NCI-H345 (cell line): ENCODE data around the gene CAMSAP3.

Source experiments
- DNase-seq: peaks from one replicate; lab custom pipeline; 2025; lab: John Stamatoyannopoulos, UW

CAMSAP3 gene

DNA sequence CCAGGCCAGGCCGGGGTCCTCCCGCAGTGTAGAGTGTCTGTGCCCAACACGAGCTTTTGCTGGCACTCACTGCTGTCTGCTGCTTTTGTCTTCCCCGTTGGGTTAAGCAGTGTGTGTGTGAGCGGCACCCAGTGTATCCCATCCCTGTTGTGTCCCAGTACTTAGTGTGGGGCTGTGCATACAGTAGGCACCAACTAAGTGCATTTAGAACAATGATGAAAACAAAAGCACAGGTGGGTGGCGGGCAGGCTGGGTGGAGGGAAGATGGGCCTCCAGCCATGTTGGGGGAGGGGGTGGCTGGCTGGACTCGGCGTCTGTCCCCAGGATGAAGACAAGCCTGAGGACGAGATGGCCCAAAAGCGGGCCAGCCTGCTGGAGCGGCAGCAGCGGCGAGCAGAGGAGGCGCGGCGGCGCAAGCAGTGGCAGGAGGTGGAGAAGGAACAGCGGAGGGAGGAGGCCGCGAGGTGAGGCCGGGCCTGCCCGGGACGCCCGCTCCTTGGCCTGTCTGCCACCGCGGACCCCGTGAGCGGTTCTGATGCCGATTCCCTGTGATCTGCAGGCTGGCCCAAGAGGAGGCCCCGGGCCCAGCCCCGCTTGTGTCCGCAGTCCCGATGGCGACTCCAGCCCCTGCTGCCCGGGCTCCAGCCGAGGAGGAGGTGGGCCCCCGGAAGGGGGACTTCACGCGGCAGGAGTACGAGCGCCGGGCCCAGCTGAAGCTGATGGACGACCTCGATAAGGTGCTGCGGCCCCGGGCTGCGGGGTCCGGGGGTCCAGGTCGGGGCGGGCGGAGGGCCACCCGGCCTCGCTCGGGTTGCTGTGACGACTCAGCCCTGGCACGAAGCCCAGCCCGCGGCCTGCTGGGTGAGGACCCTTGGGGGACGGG lies 19.4 kb downstream of the CAMSAP3 start:
- DNase-seq = no peak

GRCh38 chr19:7617172-7617571 lies 21.5 kb downstream of the CAMSAP3 start:
- no peak for DNase-seq

- no peak for DNase-seq
Observed at GRCh38 chr19:7617735-7618134, 22.1 kb downstream of the CAMSAP3 start.

GRCh38 chr19:7618348-7618747 lies 22.7 kb downstream of the CAMSAP3 start:
- no peak for DNase-seq

GRCh38 chr19:7618771-7619510 lies 23.3 kb downstream of the CAMSAP3 start:
- no peak for DNase-seq

DNA sequence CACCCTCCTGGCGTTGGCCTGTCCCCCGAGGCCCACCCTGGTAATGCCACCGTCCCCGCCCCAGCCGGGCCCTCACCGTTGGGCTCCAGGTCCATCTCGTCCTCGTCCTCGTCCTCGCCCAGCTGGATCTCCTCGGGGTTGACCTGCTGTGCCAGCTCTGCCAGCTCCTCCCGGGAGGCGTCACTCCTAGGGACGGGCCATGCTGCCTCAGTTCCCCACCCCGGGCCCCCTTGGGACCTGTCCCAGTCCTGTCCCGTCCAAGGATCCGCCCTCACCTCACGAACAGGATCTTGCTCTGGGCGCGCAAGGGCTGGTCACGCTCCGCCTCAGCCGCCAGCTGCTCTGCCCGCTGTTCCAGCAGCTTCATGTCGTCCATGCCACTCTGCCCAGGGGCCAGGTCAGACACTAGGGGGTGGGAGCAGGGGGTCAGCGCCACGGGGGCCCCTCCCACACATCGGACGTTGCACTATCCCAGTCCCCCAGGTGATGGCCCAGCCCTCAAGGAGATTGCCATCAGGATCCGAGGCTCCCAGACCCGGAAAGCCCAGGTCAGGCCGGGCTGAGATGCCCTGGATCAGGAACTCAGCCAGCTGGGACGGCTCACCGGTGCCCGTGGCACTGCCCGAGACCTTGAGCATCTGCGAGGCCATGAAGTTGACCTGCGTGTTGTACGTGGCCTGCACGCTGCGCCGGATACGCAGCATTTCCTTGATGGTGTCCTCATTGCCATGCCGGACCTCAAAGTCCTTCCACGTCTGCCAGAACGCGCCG lies 24.2 kb downstream of the CAMSAP3 start:
- DNase-seq = no peak

GRCh38 chr19:7620442-7621412 lies 25.1 kb downstream of the CAMSAP3 start:
- DNase-seq = no peak

DNA sequence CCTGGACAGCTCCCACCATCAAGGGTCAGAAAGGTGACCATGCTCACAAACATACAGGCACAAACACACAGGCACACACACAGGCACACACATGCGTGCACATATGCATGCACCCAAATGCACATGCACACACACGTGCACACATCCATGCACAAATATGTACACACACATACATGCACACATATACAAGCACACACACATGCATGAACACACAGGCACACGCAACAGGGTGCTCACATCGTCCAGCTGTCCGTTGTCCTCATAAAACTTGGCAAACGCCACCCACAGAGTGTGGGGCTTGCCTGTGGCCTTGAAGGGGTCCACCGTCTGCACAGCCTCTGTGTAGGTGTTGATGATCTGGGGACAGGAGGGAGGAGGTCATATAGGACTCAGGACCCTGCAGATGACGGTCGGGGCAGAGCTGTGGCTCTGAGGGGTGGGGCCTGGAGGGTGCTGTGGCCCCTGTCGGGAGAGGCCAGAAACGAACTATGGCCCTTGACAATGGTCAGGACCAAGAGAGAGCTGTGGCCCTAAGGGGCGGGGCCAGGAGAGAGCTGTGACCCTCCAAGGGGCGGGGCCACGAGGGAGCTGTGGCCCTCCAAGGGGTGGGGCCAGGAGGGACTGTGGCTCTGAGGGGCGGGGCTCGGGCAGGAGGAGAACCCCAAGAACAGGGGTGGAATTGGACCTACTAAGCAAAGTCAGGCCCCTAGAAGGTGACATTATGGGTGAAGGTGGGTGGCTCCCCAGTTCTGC lies 27.4 kb downstream of the CAMSAP3 start:
- DNase-seq = no peak

DNA sequence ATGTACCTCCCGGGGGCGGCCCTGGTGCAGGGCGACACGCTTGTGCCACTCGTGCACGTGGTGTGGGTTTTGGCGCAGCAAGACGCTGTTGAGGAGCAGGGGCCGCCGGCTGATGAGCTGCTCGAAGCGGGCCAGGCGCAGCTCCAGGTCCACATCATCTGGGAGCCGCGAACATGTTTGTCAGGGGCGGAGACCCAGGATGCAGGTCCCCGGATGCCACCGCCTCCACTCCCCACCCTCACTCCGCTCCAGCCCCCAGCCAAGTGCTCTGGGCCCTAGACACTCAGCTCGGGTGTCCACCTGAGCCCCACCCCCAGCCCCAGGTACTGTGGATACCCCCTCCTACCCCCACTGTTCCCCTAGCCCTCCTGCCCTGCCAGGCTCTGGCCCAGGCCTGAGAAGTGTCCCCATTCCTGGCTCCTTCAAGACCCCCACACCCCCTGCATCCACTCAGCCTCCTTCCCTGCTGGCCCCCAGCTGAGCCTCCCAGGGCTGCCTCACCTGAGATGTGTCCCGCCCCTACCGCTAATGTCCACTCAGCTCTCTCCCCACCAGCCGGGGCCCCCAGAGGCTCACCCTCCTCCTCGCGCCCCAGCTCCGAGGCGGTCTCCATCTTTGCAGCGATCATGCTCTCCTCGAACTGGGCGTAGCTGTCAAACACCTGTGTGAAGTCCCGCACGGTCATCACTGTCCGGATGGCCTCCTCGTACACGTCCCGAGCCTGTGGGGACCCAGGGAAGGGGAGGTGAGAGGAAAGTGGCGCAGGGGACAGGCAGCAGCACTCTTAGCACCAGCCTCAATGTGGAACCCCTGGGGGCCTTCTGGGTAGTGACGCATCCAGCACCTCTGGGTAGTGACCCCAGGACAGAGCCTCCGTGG lies 28.3 kb downstream of the CAMSAP3 start:
- no peak for DNase-seq

GRCh38 chr19:7624810-7625209 lies 29.1 kb downstream of the CAMSAP3 start:
- no peak for DNase-seq

DNA sequence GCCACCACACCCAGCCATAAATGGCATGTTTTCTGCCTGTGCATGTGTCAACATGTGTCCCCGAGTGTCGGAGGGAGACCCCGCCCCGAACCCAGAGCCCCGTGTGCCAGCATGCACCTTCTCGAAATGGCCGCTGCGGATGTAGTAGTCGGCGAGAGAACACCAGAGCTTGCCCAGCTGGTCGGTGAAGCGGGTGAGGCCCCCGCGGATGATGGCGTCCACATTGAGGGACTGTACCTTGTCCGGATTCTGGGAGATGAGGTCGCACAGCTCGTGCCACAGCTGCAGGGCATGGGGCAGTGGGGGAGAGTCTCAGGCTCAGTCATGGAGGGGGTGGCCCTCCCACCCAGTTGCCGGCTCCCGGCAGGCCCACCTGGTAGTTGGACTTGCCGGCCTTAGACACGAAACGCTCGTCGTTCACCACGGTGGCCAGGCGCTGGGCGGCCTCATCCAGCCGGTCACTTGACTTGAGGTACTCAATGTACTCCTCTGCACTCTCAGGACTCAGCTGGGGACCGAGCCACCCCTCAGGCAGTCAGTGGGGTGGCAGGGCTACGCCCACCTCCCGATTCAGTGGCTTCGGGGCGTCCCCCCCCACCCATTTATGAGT lies 30.2 kb downstream of the CAMSAP3 start:
- no peak for DNase-seq

DNA sequence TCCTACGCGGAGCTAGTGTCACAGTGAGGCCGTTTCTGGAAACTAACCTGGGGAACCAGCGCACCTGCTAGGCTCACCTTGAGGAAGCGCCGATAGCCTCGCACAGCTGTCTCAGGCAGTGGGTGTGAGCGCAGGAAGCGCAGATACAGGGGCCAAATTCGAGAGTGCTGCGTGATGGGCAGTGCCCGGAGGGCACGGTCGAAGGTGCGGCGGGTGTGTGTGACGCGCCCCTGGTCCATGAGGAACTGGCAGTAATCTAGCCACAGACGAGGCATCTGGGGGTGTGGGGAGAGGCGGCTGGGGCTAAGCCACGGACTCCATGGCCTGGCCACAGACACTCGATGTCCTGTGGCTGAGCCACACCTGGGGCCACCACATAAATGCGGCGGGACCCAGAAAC lies 31.5 kb downstream of the CAMSAP3 start:
- DNase-seq = no peak

DNA sequence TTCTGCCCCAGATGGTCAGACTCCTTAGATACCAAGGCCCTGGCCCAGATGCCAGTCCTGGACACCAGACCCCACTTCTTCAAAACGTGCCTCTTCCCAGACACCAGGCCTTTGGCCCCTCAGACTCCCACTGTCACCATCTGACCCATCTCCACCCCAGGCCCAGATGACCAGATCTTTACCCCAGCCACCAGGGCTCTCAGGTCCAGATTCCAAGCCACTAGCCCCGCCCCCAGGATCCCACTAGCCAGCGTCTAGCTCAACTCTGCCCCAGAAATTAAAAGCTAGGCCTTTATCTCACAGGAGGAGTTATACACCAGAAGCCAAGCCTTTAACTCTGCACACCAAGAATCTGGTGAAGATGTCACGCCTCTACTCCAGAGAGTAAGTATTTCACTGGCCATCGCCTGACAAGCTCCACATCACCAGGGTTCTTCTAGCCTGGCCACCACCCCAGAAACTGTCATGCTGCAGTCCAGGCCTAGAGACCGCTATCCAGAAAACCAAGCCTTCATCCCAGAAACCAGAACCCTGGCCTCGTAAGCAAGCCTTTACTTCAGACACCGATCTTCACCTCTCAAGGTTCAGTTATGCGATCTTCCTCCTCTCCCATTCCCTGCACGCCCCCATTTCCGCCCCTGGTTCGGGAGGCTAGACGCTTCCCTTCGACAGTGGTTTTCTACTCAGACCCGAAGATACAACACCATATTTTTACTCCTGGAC lies 33.1 kb downstream of the CAMSAP3 start:
- no peak for DNase-seq

DNA sequence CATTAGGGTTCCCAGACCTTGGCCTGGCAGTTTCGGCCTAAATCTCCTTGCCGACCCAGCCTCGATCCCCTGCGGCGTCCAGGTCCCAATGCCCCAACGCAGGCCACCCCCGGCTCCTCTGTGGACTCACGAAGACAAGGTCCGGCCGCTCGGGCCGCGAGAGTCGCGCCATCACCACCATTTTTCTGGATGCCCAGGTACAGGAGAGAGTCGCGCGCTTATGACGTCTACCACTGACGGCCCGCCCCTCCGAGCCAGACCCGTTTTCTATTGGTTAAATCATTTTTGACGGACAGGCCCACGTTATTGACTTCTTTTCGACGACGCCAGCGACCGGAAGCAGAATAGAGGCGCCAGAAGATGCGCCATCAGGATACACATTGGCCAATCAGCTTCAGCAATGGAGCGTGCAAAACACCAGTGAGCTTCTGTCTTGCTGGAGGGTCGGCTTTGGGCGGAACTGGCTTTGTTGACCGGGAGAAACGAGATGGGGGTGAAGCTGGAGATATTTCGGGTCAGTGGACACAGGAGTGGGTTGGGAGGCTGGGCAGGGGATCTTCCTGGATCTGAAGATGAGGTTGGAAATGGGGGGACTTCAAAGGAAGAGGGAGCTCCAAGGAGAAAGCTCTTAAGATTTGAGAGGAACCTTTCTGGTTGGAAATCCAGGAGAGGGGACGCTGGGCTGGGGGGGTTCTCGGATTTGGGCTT lies 33.8 kb downstream of the CAMSAP3 start, which contains the start of the genes PET100 and XAB2:
Gene PET100, plus strand, starts transcription at position 447 of the 708 bp plus-strand sequence. Its CDS starts 41 bp downstream, at position 488.
Gene XAB2, minus strand, starts transcription at position 199 of the 708 bp plus-strand sequence. Its CDS starts 18 bp downstream, at position 181.
- DNase-seq = peak; percentile 98

- DNase-seq = no peak
Observed at GRCh38 chr19:7631577-7631976, 35.9 kb downstream of the CAMSAP3 start.

DNA sequence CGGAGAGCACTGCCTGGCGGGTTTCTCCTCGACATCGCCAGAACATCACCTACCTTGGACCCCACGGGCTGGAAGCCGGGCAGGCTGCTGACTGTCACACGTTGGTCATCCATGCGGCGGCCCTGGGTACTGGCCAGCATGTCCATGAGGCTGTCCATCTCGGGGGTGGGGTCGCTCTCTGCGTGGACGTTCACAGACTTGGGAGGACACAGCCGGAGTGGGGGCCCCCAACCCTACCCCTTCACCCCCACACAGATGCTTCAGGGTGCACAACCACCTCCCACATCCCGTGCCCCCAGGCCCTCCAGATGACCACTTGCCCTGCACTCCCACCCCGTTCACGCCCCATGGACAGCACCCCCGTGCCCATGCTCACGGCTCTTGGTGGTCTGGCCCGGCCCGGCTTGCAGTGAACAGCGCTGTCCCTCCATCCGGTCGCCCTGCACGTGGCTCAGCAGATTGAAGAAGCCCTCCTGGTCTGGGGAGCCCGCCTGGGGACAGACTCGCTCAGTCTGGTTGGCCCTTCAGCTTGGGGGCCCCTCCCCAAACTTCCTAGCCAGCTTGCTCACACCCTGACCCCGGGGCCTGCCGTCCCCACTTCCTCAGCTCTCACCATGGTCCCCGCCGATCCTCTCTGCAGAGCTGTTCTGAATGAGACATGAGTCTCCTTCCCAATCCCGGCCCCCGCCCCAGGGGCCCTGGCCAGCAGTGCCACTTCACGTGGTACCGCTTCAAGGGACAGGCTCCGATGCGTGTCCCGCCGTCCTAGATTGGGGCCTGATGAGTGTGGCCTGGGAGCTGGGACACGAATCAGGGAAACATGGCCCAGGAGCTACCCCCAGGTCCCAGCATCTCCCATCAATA lies 36.9 kb downstream of the CAMSAP3 start:
- no peak for DNase-seq

DNA sequence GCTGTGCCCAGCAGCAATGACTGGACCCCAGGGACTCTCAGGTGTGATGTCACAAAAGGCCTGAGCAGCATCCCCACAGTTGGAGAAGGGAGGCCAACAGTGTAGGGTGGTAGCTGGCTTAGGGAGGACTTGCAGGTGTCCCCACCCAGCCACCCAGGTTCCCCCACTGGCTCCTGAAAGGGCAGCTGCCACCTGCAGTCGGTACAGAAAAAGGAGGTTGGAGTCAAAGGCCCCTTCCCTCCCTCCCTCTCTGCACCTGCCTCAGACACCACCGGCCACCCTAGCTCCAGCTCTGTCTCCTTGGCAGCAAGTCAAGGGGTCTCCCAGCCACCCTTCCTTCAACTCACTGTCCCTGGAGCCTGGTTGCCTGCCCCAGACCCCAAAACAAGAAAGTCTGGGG lies 38.0 kb downstream of the CAMSAP3 start, which contains the start of gene PCP2:
Gene PCP2, minus strand, starts transcription at position 22 of the 400 bp plus-strand sequence. CDS start 262 bp downstream, outside the sequence.
- DNase-seq = no peak
